ENCODE results near the gene PSMG3. TPM values are rescaled to one million over a fixed set of nuclear protein-coding genes. Genes with fewer than 3 reads are reported as not detected.

The PSMG3 gene
- total and polyA plus RNA-seq, 7 experiments from 2014 or later: 12.1 to 57.9 (median 23.4) TPM

DNA sequence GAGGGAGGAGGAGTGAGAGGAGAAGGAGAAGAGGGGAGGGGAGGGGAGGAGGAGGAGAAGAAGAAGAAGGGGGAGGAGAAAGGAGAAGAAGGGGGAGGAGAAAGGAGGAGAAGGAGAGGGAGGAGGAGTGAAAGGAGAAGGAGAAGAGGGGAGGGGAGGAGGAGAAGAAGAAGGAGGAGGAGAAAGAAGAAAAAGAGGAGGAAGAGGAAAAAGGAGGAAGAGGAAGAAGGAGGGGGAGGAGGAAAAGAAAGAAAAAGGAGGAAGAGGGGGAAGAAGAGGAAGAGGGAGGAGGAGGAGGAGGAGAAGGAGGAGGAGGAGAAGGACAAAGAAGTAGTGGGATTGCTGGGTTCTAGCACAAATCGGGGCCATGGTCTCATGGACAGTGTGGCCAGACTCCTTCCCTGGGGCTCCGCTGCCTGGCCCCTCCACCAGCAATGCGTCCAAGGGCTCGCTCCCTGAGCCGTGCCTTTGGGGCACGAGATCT lies 43.5 kb downstream of the PSMG3 start:
- H3K27ac Mint-ChIP-seq: peak overlapping the region in 1 of 9 donors; percentile 9
- CTCF ChIA-PET: no interaction called here

DNA sequence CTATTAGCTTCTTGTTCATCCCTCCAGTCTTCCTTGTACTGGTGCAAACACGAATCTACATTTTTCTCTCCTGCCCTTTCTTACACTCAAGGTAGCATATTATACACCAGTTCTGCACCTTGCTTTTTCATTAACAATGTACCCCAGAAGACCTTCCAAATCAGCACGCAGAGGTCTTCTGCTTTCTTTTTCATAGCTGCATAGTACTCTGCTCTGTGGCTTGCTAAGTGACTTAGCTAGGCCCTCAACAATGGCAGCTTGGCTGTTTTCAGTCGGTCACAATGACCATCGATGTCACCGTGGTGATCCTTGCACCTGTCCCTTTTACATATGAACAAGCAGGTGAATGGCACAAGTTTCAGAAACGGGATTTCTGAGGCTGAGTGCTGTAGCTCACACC lies 44.4 kb downstream of the PSMG3 start:
- Histone ChIP-seq H3K36me3 (ENCODE audit: control insufficient read depth in 2 of 3, insufficient read depth in 3 of 3, low read length in 3 of 3) (no peaks in the 10 kb centered on the region), H3K27me3 (ENCODE audit: control insufficient read depth in 2 of 2, insufficient read depth in 2 of 2, low read length in 2 of 2) (no peaks in the 10 kb centered on the region), H3K9me3 (ENCODE audit: control insufficient read depth in 2 of 3, low read length in 3 of 3) (no peaks in the 10 kb centered on the region), H3K27ac (ENCODE audit: low read depth, low read length) (no peak overlapping the region), H3K4me3 (ENCODE audit: low read length) (no peak overlapping the region), H3K4me1 (ENCODE audit: control insufficient read depth in 2 of 2, insufficient read depth in 2 of 2, low read length in 2 of 2) (no peaks in the 10 kb centered on the region)
- CTCF ChIA-PET: interaction anchor here (0.5 kb wide), 1 partner anchor 495 kb away, joined by 3 read pairs; no protein-coding TSS in a partner anchor
- DNase-seq (no peak), ATAC-seq (no peak)
- Mint-ChIP-seq H3K36me3 (no peaks in the 10 kb centered on the region), H3K9me3 (no peaks in the 10 kb centered on the region), H3K4me3 (no peak overlapping the region), H3K4me1 (peaks cover 0 to 8% (median 0%) of the 10 kb centered on the region in 7 donors), H3K27ac (peak overlapping the region in 1 of 9 donors; percentile 22), H3K27me3 (peaks cover 0 to 15% (median 4%) of the 10 kb centered on the region in 5 donors)
- POLR2A ChIA-PET: interaction anchor here (0.9 to 1.4 kb wide), 2 partner anchors 19 to 20 kb away, joined by 3 to 5 read pairs; no protein-coding TSS in a partner anchor
- intact Hi-C loops (cut with micrococcal nuclease): no loop called here

More for the DNA sequence above, 43.5 kb downstream of the PSMG3 start:
- Histone ChIP-seq H3K36me3 (ENCODE audit: control insufficient read depth in 2 of 3, insufficient read depth in 3 of 3, low read length in 3 of 3) (no peaks in the 10 kb centered on the region), H3K4me3 (ENCODE audit: low read length) (no peak overlapping the region), H3K27me3 (ENCODE audit: control insufficient read depth in 2 of 2, insufficient read depth in 2 of 2, low read length in 2 of 2) (no peaks in the 10 kb centered on the region), H3K9me3 (ENCODE audit: control insufficient read depth in 2 of 3, low read length in 3 of 3) (no peaks in the 10 kb centered on the region), H3K4me1 (ENCODE audit: control insufficient read depth in 2 of 2, insufficient read depth in 2 of 2, low read length in 2 of 2) (no peaks in the 10 kb centered on the region), H3K27ac (ENCODE audit: low read depth, low read length) (no peak overlapping the region)
- Mint-ChIP-seq H3K9me3 (peaks cover 0 to under 1% (median 0%) of the 10 kb centered on the region in 11 donors), H3K4me3 (no peak overlapping the region), H3K36me3 (no peaks in the 10 kb centered on the region), H3K4me1 (peaks cover 0 to 8% (median under 1%) of the 10 kb centered on the region in 7 donors), H3K27me3 (peaks cover 0 to 15% (median 4%) of the 10 kb centered on the region in 5 donors)
- no peak for DNase-seq
- intact Hi-C loops (cut with micrococcal nuclease): loop anchor here in 1 of 2 donors (2.0 kb wide), 1 partner anchor 14 kb away; no protein-coding TSS in a partner anchor
- ATAC-seq: no peak
- POLR2A ChIA-PET: interaction anchor here (0.9 kb wide), 1 partner anchor 21 kb away, joined by 3 read pairs; no protein-coding TSS in a partner anchor

DNA sequence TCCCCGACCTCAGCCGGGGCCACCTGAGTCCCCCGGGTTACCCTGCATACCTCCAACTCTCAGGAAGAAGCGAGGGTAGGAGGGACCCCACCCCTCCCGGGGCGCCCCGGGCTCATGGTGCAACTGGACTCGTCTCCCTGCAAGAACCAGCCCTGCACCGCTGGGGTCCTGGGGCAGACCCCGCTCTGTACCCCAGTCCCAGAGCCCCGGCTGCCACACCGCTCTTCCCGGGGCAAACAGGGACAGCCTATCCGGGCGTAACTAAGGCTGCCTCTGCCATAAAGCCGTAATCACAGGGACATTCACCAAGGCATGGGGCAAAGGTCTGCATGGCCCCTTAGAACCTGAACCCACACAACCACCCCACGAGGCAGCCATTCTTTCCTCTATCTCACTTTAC lies 46.0 kb downstream of the PSMG3 start:
- Histone ChIP-seq H3K27me3 (ENCODE audit: control insufficient read depth in 2 of 2, insufficient read depth in 2 of 2, low read length in 2 of 2) (no peaks in the 10 kb centered on the region), H3K27ac (ENCODE audit: low read depth, low read length) (no peak overlapping the region), H3K9me3 (ENCODE audit: control insufficient read depth in 2 of 3, low read length in 3 of 3) (no peaks in the 10 kb centered on the region), H3K4me1 (ENCODE audit: control insufficient read depth in 2 of 2, insufficient read depth in 2 of 2, low read length in 2 of 2) (no peaks in the 10 kb centered on the region), H3K4me3 (ENCODE audit: low read length) (no peak overlapping the region), H3K36me3 (ENCODE audit: control insufficient read depth in 2 of 3, insufficient read depth in 3 of 3, low read length in 3 of 3) (no peaks in the 10 kb centered on the region)
- Mint-ChIP-seq H3K9me3 (peaks cover 0 to 11% (median 4%) of the 10 kb centered on the region in 11 donors), H3K36me3 (peaks cover 0 to 5% (median 5%) of the 10 kb centered on the region in 5 donors), H3K27ac (no peak overlapping the region), H3K4me3 (no peak overlapping the region), H3K27me3 (peaks cover 0 to 15% (median 4%) of the 10 kb centered on the region in 5 donors), H3K4me1 (peaks cover 0 to 4% (median 0%) of the 10 kb centered on the region in 7 donors)
- intact Hi-C loops (cut with micrococcal nuclease): no loop called here
- ATAC-seq (no peak), DNase-seq (no peak)
- ChIA-PET CTCF (no interaction called here), POLR2A (interaction anchor here (1.4 kb wide), 1 partner anchor 18 kb away, joined by 5 read pairs; no protein-coding TSS in a partner anchor)

DNA sequence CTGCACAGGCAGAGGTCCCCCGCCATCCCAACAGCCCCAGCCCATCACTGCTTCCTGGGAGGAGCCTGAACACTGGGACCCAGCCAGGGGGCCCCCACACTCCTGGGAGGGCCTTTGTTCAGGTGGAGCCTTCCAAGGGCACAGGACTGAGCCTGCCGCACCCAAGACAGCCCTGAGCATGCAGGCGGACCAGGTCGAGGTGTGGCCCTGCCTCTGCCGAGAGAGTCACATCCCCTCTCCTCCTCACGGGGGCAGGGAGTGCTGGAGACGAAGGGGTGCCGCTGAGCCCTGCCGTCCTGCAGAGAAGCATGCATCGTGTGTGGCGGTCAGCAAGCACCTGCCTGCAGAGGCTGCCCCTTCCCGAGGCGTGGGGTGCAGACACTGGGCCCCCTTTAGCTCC lies 46.6 kb downstream of the PSMG3 start:
- H3K4me1 Mint-ChIP-seq: peaks cover 0 to 4% (median 0%) of the 10 kb centered on the region in 7 donors
- H3K4me3 Mint-ChIP-seq: no peak overlapping the region
- no peak overlapping the region for H3K27ac Mint-ChIP-seq
- Histone ChIP-seq H3K36me3 (ENCODE audit: control insufficient read depth in 2 of 3, insufficient read depth in 3 of 3, low read length in 3 of 3) (no peaks in the 10 kb centered on the region), H3K4me3 (ENCODE audit: low read length) (no peak overlapping the region), H3K4me1 (ENCODE audit: control insufficient read depth in 2 of 2, insufficient read depth in 2 of 2, low read length in 2 of 2) (no peaks in the 10 kb centered on the region), H3K27ac (ENCODE audit: low read depth, low read length) (no peak overlapping the region), H3K9me3 (ENCODE audit: control insufficient read depth in 2 of 3, low read length in 3 of 3) (no peaks in the 10 kb centered on the region), H3K27me3 (ENCODE audit: control insufficient read depth in 2 of 2, insufficient read depth in 2 of 2, low read length in 2 of 2) (no peaks in the 10 kb centered on the region)
- DNase-seq (no peak), ATAC-seq (no peak)
- intact Hi-C loops (cut with micrococcal nuclease): no loop called here
- H3K27me3 Mint-ChIP-seq: peaks cover 0 to 15% (median 4%) of the 10 kb centered on the region in 5 donors
- ChIA-PET CTCF (no interaction called here), POLR2A (no interaction called here)
- H3K9me3 Mint-ChIP-seq: peaks cover 0 to 12% (median 4%) of the 10 kb centered on the region in 11 donors
- H3K36me3 Mint-ChIP-seq: peaks cover 0 to 5% (median 5%) of the 10 kb centered on the region in 5 donors

DNA sequence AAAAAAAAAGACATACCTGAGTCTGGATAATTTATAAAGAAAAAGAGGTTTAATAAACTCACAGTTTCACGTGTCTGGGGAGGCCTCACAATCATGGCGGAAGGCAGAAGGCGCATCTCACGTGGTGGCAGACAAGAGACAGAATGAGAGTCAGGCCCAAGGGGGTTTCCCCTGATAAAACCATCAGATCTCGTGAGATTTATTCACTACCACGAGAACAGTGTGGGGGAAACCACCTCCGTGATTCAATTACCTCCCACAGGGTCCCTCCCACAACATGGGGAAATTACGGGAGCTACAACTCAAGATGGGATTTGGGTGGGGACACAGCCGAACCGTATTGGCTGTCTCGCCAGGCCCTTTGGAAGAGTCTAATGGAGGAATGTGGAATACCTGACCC lies 48.4 kb downstream of the PSMG3 start:
- Histone ChIP-seq H3K4me3 (ENCODE audit: low read length) (no peak overlapping the region), H3K27ac (ENCODE audit: low read depth, low read length) (no peak overlapping the region), H3K9me3 (ENCODE audit: control insufficient read depth in 2 of 3, low read length in 3 of 3) (no peaks in the 10 kb centered on the region), H3K4me1 (ENCODE audit: control insufficient read depth in 2 of 2, insufficient read depth in 2 of 2, low read length in 2 of 2) (no peaks in the 10 kb centered on the region), H3K27me3 (ENCODE audit: control insufficient read depth in 2 of 2, insufficient read depth in 2 of 2, low read length in 2 of 2) (no peaks in the 10 kb centered on the region), H3K36me3 (ENCODE audit: control insufficient read depth in 2 of 3, insufficient read depth in 3 of 3, low read length in 3 of 3) (no peaks in the 10 kb centered on the region)
- intact Hi-C loops (cut with micrococcal nuclease): no loop called here
- ChIA-PET CTCF (no interaction called here), POLR2A (interaction anchor here (1.0 kb wide), 1 partner anchor 15 kb away, joined by 3 read pairs; no protein-coding TSS in a partner anchor)
- DNase-seq (no peak), ATAC-seq (no peak)
- H3K4me1 Mint-ChIP-seq: peaks cover 0 to 2% (median 0%) of the 10 kb centered on the region in 7 donors
- H3K4me3 Mint-ChIP-seq: no peak overlapping the region
- peaks cover 0 to 12% (median 4%) of the 10 kb centered on the region in 11 donors for H3K9me3 Mint-ChIP-seq
- H3K27ac Mint-ChIP-seq: no peak overlapping the region
- peaks cover 0 to 9% (median under 1%) of the 10 kb centered on the region in 5 donors for H3K27me3 Mint-ChIP-seq
- peaks cover 0 to 5% (median 5%) of the 10 kb centered on the region in 5 donors for H3K36me3 Mint-ChIP-seq

GRCh38 chr7:1520539-1521234 lies 49.1 kb downstream of the PSMG3 start:
- peaks cover 0 to 12% (median 4%) of the 10 kb centered on the region in 11 donors for H3K9me3 Mint-ChIP-seq
- Histone ChIP-seq H3K4me1 (ENCODE audit: control insufficient read depth in 2 of 2, insufficient read depth in 2 of 2, low read length in 2 of 2) (no peaks in the 10 kb centered on the region), H3K4me3 (ENCODE audit: low read length) (no peak overlapping the region), H3K27me3 (ENCODE audit: control insufficient read depth in 2 of 2, insufficient read depth in 2 of 2, low read length in 2 of 2) (no peaks in the 10 kb centered on the region), H3K27ac (ENCODE audit: low read depth, low read length) (no peak overlapping the region), H3K9me3 (ENCODE audit: control insufficient read depth in 2 of 3, low read length in 3 of 3) (no peaks in the 10 kb centered on the region), H3K36me3 (ENCODE audit: control insufficient read depth in 2 of 3, insufficient read depth in 3 of 3, low read length in 3 of 3) (no peaks in the 10 kb centered on the region)
- H3K27me3 Mint-ChIP-seq: peaks cover 0 to 4% (median 0%) of the 10 kb centered on the region in 5 donors
- ChIA-PET POLR2A (no interaction called here), CTCF (no interaction called here)
- intact Hi-C loops (cut with micrococcal nuclease): no loop called here
- H3K4me3 Mint-ChIP-seq: no peak overlapping the region
- H3K4me1 Mint-ChIP-seq: peaks cover 0 to 2% (median 0%) of the 10 kb centered on the region in 7 donors
- no peak overlapping the region for H3K27ac Mint-ChIP-seq
- ATAC-seq (no peak), DNase-seq (no peak)
- H3K36me3 Mint-ChIP-seq: peaks cover 0 to 5% (median 5%) of the 10 kb centered on the region in 5 donors
